D341Med (cell line): ENCODE measurements around the gene GPALPP1.
"Not testable (repeated sequence)": the region's sequence is repeated elsewhere in the genome, so short reads cannot be mapped to it uniquely, and the experiment has no call there.

Experiments
- DNase-seq: peaks from one replicate; pipeline ENCODE4 v3.0.0; 2012; ENCODE audit warnings: low spot score

The GPALPP1 gene, protein sequence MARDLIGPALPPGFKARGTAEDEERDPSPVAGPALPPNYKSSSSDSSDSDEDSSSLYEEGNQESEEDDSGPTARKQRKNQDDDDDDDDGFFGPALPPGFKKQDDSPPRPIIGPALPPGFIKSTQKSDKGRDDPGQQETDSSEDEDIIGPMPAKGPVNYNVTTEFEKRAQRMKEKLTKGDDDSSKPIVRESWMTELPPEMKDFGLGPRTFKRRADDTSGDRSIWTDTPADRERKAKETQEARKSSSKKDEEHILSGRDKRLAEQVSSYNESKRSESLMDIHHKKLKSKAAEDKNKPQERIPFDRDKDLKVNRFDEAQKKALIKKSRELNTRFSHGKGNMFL

GRCh38 chr13:44989071-44989889 is at the start of gene GPALPP1, which contains the start of gene NUFIP1:
TSS of gene GPALPP1 (plus strand) at chr13:44989538. CDS start at chr13:44989655, 117 bp downstream.
TSS of gene NUFIP1 (minus strand) at chr13:44989471. CDS start at chr13:44989436, 35 bp downstream.
- DNase-seq = peak; percentile 93

GRCh38 chr13:44943411-44943810 is 45.9 kb upstream of the GPALPP1 start:
- not testable (repeated sequence) for DNase-seq

DNA sequence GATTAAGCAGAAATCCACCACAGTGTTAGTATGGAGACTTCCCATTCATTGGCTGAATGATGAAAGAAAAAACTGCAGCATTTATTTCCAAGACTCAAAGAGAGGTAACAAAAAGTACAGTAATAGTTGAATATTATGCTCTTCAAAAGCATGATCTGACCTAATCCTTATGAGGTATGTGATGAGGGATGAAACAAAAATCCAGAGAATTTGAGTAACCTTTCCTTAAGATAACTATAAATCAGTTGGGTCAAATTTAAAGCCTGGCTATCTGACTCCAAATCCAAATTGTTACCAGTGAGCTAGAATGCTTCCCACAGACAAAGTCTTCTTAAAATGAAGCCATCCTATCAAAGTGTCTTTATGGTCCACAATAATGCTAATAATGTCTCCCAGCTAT is 38.2 kb upstream of the GPALPP1 start:
- no peak for DNase-seq

- DNase-seq = no peak
Observed at GRCh38 chr13:44952671-44953070, 36.7 kb upstream of the GPALPP1 start.

DNA sequence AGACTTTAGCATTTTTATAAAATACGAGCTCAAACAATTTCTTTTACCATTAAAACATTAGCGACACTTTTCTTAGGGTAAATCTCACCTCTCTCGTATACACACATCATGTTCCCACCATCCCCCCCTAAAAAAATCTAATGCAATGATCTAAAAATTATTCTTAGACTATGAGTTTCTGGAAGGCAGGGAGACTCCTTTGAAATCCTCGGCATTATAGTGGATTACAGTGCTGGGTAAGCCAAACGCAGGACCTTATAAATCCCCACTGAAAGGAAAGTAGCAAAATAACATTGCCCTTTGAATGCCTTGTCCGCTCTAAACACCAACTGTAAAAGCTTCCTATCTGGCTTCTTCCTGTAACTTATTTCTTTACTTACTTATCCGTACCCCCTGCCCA is 35.1 kb upstream of the GPALPP1 start:
- peak; percentile 22 for DNase-seq

GRCh38 chr13:44955406-44955805 is 33.9 kb upstream of the GPALPP1 start:
- no peak for DNase-seq

- no peak for DNase-seq
Observed at GRCh38 chr13:44961997-44962396, 27.3 kb upstream of the GPALPP1 start.

- DNase-seq = no peak
Observed at GRCh38 chr13:44967704-44968433, 21.5 kb upstream of the GPALPP1 start.

DNA sequence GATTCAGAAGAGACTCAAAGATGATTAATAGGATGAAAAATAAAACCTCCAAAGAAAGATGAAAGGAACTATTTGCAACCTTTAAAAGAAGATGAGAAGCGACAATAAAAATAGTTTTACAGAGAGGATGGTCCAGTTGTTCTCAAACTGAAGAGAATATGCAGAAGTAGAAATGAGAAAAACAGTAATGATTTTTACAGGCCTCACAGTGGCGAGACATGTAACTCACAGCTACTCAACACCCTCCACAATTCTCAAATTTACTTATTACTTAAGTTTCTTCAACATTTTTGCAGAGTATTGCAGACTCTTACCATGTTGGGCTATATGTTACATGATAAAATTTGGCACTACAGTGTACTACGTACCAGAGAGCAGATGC is 20.9 kb upstream of the GPALPP1 start:
- no peak for DNase-seq

DNA sequence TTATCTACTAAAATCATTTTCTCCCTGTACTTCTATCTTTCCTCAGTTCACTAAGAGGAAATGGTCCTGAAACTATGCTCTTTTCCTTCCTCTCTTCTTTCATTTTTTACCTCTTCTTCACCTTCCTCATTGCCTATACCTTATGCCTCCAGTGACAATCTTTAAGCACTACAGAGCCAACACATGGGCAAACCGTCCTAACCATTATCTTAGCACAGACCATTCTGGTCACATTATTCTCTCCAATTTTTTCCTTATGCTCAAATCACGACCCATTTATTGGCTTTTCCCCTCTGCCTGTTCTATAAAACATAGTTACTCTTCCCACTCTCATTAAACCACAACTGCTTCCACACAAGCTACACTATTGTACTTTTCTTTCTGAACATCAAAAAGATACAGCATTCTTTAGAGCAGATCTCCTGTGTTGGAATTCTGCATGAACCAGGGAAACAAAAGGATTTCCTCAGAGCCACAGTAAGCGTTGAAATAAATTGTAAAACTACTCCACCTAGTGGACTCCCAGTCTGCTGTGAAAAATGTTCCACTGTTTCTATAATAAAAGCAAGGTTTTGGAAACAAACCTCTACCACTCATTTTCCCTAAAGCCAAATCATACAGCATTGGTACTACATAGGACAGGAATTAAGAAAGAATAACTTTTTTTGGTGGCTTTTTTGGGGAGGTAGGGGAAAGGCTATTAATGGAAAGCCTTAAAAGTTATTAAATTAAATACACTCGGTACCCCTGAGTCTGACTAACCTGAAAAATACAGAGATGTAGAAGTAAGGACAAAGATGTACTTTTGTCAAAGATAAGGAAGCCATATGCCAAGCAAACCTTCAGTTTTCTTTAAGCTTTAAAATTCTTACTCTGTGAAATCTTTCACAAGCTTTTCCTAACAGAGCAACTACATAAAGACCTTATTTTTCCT is 19.5 kb upstream of the GPALPP1 start:
- peak; percentile 51 for DNase-seq

- no peak for DNase-seq
Observed at GRCh38 chr13:44971656-44972595, 17.4 kb upstream of the GPALPP1 start.

DNA sequence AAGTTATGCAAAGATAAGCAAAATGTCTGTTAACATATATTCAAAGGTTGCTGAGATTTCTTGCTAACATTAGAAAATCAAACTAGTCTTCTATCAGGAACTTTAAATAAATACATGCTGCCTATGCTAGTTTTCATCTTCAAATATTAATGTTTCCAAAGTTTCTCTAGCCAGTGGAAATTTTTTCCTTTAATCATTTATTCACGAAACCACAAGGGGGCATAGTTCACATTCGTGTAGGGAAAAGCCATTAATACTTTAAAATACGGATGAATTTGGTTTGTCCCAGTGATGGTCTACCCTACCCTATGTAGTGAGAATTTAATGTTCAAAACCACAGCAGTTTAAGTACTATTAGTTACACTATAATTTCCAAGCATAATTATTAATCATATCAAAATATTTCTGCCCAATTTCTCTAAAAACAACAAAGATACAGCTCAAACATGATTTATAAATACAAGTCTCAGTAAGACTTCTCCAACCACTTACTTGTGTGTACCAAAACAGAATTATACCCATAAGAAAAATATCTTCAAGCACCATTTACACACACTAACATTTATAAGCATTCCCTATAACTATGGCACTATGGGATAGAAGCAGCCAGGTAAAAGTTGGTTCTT is 16.3 kb upstream of the GPALPP1 start:
- DNase-seq = peak; percentile 36

GRCh38 chr13:44974056-44974793 is 15.1 kb upstream of the GPALPP1 start:
- no peak for DNase-seq

DNA sequence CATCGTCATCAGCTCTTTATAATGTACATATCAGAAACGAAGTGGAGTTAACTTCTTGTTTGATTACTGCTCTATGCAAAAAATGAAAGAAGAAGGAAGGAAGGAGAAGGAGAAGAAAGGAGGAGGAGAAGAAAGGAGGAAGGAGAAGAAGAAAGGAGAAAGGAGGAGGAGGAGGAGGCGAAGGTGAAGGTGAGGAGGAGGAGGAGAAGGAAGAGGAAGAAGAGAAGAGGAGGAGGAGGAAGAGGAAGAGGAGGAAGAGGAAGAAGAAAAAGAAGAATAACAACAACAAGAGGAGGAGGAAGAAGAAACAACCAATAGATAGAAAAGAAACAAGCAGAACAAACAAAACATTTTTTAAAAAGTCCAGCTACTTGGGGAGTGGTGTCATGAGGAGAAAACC is 13.1 kb upstream of the GPALPP1 start:
- no peak for DNase-seq

DNA sequence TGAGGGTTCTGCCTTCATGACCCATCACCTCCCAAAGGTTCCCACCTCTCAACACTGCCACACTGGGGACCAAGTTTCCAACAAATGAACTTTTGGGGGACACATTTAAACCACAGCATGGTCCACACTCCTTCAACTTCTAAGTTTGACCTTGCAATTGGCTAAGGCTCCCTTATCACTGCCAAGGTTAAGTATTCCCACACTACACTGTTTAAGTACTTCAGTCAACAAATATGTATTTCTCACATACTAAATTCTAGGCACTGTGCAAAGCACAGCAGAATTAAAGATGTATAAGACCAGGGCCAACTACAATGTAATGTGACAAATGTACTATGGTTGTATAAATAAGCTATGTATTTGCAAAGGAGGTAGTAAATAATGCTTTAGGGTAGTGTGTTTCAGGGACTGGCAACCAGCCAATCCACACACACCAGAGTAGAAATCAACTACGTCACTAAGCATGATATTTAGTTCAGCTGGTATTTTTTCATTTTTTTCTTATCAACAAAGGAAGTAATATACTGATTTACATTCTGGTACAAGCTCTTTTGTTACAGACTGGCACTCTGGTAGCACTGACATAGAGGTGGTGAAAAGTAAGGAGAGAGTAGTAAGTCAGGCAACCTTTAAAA is 12.3 kb upstream of the GPALPP1 start:
- DNase-seq = no peak

GRCh38 chr13:44978328-44978727 is 11.0 kb upstream of the GPALPP1 start:
- no peak for DNase-seq

GRCh38 chr13:44989941-44990340 is 603 bp downstream of the GPALPP1 start:
- DNase-seq = no peak

DNA sequence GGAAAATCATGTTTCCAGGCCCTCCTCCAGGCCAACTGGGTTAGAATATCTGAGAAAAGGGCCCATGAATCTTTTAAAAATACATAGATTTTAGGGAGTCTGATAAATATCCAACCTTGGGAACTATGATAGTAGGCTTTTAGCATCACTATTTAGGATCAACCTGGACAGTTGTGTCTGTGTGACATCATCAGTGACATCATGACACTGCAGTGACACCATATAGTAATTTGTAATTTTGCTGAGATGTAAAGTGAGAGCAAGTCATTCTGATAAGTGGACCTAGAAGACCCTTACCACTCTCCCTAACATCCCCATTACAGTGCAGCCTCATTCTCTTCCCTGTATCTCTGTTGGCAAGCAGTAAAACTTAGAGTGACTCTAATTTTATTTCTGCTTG is 14.1 kb downstream of the GPALPP1 start:
- no peak for DNase-seq

- DNase-seq = no peak
Observed at GRCh38 chr13:45004096-45004495, 14.8 kb downstream of the GPALPP1 start.
